HCT116 (cell line): ENCODE data around the gene LRRTM3. TPM values are rescaled to one million over a fixed set of nuclear protein-coding genes. Genes with fewer than 3 reads are reported as not detected.

Experiments
- ATAC-seq: fragments of 200-7000 bp; cut with Tn5 transposase; 2 replicates; pipeline ENCODE4 v1.9.1; 2020; ENCODE audit warnings: mild to moderate bottlenecking, moderate library complexity
- BruUV-seq: library from RNA; stranded (reverse); fragments of 400-500 nt; replicated peaks from 2 replicates; lab custom pipeline; 2021; lab: Mats Ljungman, UMichigan
- CTCF ChIA-PET: fragments of 300-600 bp; sonication (Branson Sonifier 250); formaldehyde crosslinking; loops from one replicate; lab custom pipeline; 2021; ENCODE audit warnings: antibody characterized with exemption; lab: Charles Lee
- POLR2A ChIA-PET: fragments of 300-600, 350-600 bp; sonication (Branson Sonifier 250); formaldehyde crosslinking; loops from one replicate; lab custom pipeline; 2021; ENCODE audit warnings: antibody characterized with exemption; lab: Charles Lee
- RAD21 ChIA-PET, 2 experiments: fragments of 300-600 bp; sonication (Branson Sonifier 250); formaldehyde crosslinking; loops; one replicate each; lab custom pipeline; 2023; ENCODE audit warnings: low total read pairs in 2 of 2; ENCODE audit not compliant: uncharacterized antibody in 2 of 2, unreplicated experiment in 2 of 2, low non-redundant PET in 1 of 2; lab: Charles Lee
- DNase-seq: peaks from one replicate; pipeline ENCODE4 v3.0.0-alpha.2; 2010; ENCODE audit warnings: low read depth, low spot score
- H2AFZ ChIP-seq: fragments of 200-600 bp; shearing (Covaris generic), sonication (generic); 2 replicates; pipeline ENCODE4 v1.6.1; 2017; ENCODE audit warnings: low read depth, mixed run types, mixed read lengths, antibody characterized with exemption, low read length; ENCODE audit not compliant: poor library complexity, severe bottlenecking
- H3K27ac ChIP-seq: 2 replicates; pipeline ENCODE4 v1.5.1; 2012; ENCODE audit warnings: low read depth, low read length
- H3K27me3 ChIP-seq: fragments of 200-600 bp; sonication (generic); 2 replicates; pipeline ENCODE4 v1.6.1; 2016; ENCODE audit warnings: mixed run types, low read length, mixed read lengths; ENCODE audit not compliant: insufficient read depth
- H3K36me3 ChIP-seq, 2 experiments: fragments of 200-500 bp in 1 of 2; fragments of 200-600 bp in 1 of 2; sonication (Bioruptor generic) in 1 of 2; sonication (generic) in 1 of 2; 2 replicates each; pipeline versions ENCODE4 v1.5.1 to v1.6.1; 2014 to 2016; ENCODE audit warnings: low read length in 2 of 2, inconsistent platforms in 1 of 2, mixed read lengths in 1 of 2, mixed run types in 1 of 2; ENCODE audit not compliant: insufficient read depth in 2 of 2, control insufficient read depth in 1 of 2
- H3K4me1 ChIP-seq, 2 experiments: fragments of 200-600 bp in 1 of 2; sonication (generic) in 1 of 2; 2 replicates each; pipeline versions ENCODE4 v1.5.1 to v1.6.1; 2012 to 2017; ENCODE audit warnings: low read length in 2 of 2, inconsistent platforms in 1 of 2, mild to moderate bottlenecking in 1 of 2, mixed read lengths in 1 of 2, mixed run types in 1 of 2, moderate library complexity in 1 of 2; ENCODE audit not compliant: insufficient read depth in 2 of 2, control insufficient read depth in 1 of 2
- H3K4me2 ChIP-seq: fragments of 200-600 bp; sonication (generic); 2 replicates; pipeline ENCODE4 v1.6.1; 2017; ENCODE audit warnings: mixed run types, low read length, mixed read lengths
- H3K4me3 ChIP-seq, 2 experiments: fragments of 200-600 bp in 1 of 2; sonication (generic) in 1 of 2; replicated peaks in 1 of 2; 2 replicates each; pipeline ENCODE4 v1.5.1; 2011 to 2016; ENCODE audit warnings: low read length in 2 of 2, control low read depth in 1 of 2, low read depth in 1 of 2, mild to moderate bottlenecking in 1 of 2, mixed read lengths in 1 of 2, mixed run types in 1 of 2
- H3K79me2 ChIP-seq: fragments of 200-600 bp; sonication (generic); 2 replicates; pipeline ENCODE4 v1.6.1; 2017; ENCODE audit warnings: mild to moderate bottlenecking, mixed run types, low read length, moderate library complexity, mixed read lengths; ENCODE audit not compliant: insufficient read depth
- H3K9ac ChIP-seq: fragments of 200-600 bp; sonication (generic); 2 replicates; pipeline ENCODE4 v1.6.1; 2016; ENCODE audit warnings: low read length, mixed read lengths
- H3K9me2 ChIP-seq: fragments of 200-600 bp; sonication (generic), shearing (Covaris generic); 2 replicates; pipeline ENCODE4 v1.6.1; 2017; ENCODE audit warnings: mixed run types, mild to moderate bottlenecking, moderate library complexity; ENCODE audit not compliant: insufficient read depth
- H3K9me3 ChIP-seq, 2 experiments: fragments of 200-500 bp in 1 of 2; fragments of 200-600 bp in 1 of 2; sonication (Bioruptor generic) in 1 of 2; sonication (generic) in 1 of 2; 2 replicates each; pipeline ENCODE4 v1.6.1; 2014 to 2017; ENCODE audit warnings: low read length in 2 of 2, mixed read lengths in 2 of 2, inconsistent platforms in 1 of 2, low read depth in 1 of 2, mild to moderate bottlenecking in 1 of 2, mixed run types in 1 of 2, moderate library complexity in 1 of 2; ENCODE audit not compliant: control insufficient read depth in 1 of 2, insufficient read depth in 1 of 2
- H4K20me1 ChIP-seq: fragments of 200-600 bp; sonication (generic), shearing (Covaris generic); 2 replicates; pipeline ENCODE4 v1.6.1; 2017; ENCODE audit warnings: mixed run types, mild to moderate bottlenecking, moderate library complexity; ENCODE audit not compliant: insufficient read depth
- ATF3 ChIP-seq: IDR thresholded peaks from 2 replicates; pipeline ENCODE4 v1.6.1; 2012
- ELF1 ChIP-seq: IDR thresholded peaks from 2 replicates; pipeline ENCODE4 v1.6.1; 2012; ENCODE audit warnings: low read depth, borderline replicate concordance
- EZH2 ChIP-seq: fragments of 200-600 bp; sonication (generic); IDR thresholded peaks from 2 replicates; pipeline ENCODE4 v1.6.1; 2017; ENCODE audit warnings: antibody characterized with exemption, mixed run types
- EZH2phosphoT487 ChIP-seq: fragments of 200-600 bp; IDR thresholded peaks from 2 replicates; pipeline ENCODE4 v1.6.1; 2018; ENCODE audit warnings: antibody characterized with exemption, borderline replicate concordance
- FOSL1 ChIP-seq: IDR thresholded peaks from 2 replicates; pipeline ENCODE4 v1.6.1; 2012; ENCODE audit warnings: low read depth
- JUND ChIP-seq: IDR thresholded peaks from 2 replicates; pipeline ENCODE4 v1.6.1; 2012
- MAX ChIP-seq: IDR thresholded peaks from 2 replicates; pipeline ENCODE4 v1.6.1; 2012
- POLR2A ChIP-seq: IDR thresholded peaks from 2 replicates; pipeline ENCODE4 v1.7.0; 2011; ENCODE audit warnings: borderline replicate concordance; ENCODE audit not compliant: insufficient read depth, insufficient read length; ENCODE audit errors: extremely low read depth
- POLR2AphosphoS5 ChIP-seq: IDR thresholded peaks from 2 replicates; pipeline ENCODE4 v1.6.1; 2011; ENCODE audit warnings: mild to moderate bottlenecking, low read depth, low read length, moderate library complexity
- RAD21 ChIP-seq: IDR thresholded peaks from 2 replicates; pipeline ENCODE4 v1.6.1; 2012; ENCODE audit warnings: low read depth, mild to moderate bottlenecking
- SRF ChIP-seq: IDR thresholded peaks from 2 replicates; pipeline ENCODE4 v1.6.1; 2012; ENCODE audit warnings: low read depth
- TCF7L2 ChIP-seq: IDR thresholded peaks from 2 replicates; pipeline ENCODE4 v1.7.0; 2011; ENCODE audit warnings: borderline replicate concordance, inconsistent platforms; ENCODE audit not compliant: insufficient read depth, insufficient read length; ENCODE audit errors: extremely low read depth
- YY1 ChIP-seq: IDR thresholded peaks from 2 replicates; pipeline ENCODE4 v1.6.1; 2011; ENCODE audit warnings: low read length, low read depth, moderate library complexity, mild to moderate bottlenecking; ENCODE audit not compliant: insufficient replicate concordance; ENCODE audit errors: extremely low read depth
- ZBTB33 ChIP-seq: IDR thresholded peaks from 2 replicates; pipeline ENCODE4 v1.6.1; 2011; ENCODE audit warnings: mild to moderate bottlenecking, low read length, moderate library complexity; ENCODE audit not compliant: insufficient replicate concordance; ENCODE audit errors: extremely low read depth
- ZFX ChIP-seq: fragments of 450-650 bp; IDR thresholded peaks from 2 replicates; pipeline ENCODE4 v1.6.1; 2017
- ZNF274 ChIP-seq: fragments of 200-500 bp; sonication (Bioruptor generic); IDR thresholded peaks from 2 replicates; pipeline ENCODE4 v1.6.1; 2014; ENCODE audit warnings: mild to moderate bottlenecking, low read depth, low read length, inconsistent platforms
- intact Hi-C: fragments of 100-400 bp; cut with micrococcal nuclease; formaldehyde crosslinking; loops from 2 replicates; pipeline ENCODE4 v1.10.0; 2022
- total RNA-seq: library from RNA; stranded (reverse); gene quantifications from one replicate; pipeline ENCODE4 v1.2.1, GENCODE V29; 2021; ENCODE audit not compliant: unreplicated experiment

Gene LRRTM3
- total RNA-seq, 1 experiment from 2014 or later: not detected

GRCh38 chr10:66942407-66942806, 16.6 kb downstream of the LRRTM3 start:
- H4K20me1 ChIP-seq: no peaks in the 10 kb centered on the region

More at GRCh38 chr10:66942407-66942806, 16.6 kb downstream of the LRRTM3 start:
- POLR2A ChIA-PET: no interaction called here
- no peaks in the 10 kb centered on the region for H3K79me2 ChIP-seq
- H3K4me2 ChIP-seq: no peak overlapping the region
- no peaks in the 10 kb centered on the region for H3K27me3 ChIP-seq
- no peaks in the 10 kb centered on the region for H3K4me1 ChIP-seq
- H3K4me3 ChIP-seq: no peak overlapping the region
- H3K27ac ChIP-seq: no peak overlapping the region
- no peaks in the 10 kb centered on the region for H3K9me2 ChIP-seq
- no peak overlapping the region for H3K9ac ChIP-seq
- no peak overlapping the region for H2AFZ ChIP-seq
- intact Hi-C loops: no loop called here
- DNase-seq: no peak
- RAD21 ChIA-PET: no interaction called here
- CTCF ChIA-PET: no interaction called here
- TF ChIP-seq ELF1 (no peak), YY1 (no peak), POLR2AphosphoS5 (no peak), EZH2phosphoT487 (no peak), EZH2 (no peak), RAD21 (no peak), ZFX (no peak), JUND (no peak), TCF7L2 (no peak), MAX (no peak), POLR2A (no peak), FOSL1 (no peak), ZNF274 (no peak), SRF (no peak), ATF3 (no peak), ZBTB33 (no peak)
- ATAC-seq: no peak
- no peaks in the 10 kb centered on the region for H3K36me3 ChIP-seq
- no TSS peak for BruUV-seq
- H3K9me3 ChIP-seq: no peaks in the 10 kb centered on the region
